Liver (tissue), 9 donors: ENCODE data around the gene SLC49A4. TPM values are rescaled to one million over a fixed set of nuclear protein-coding genes. Genes with fewer than 3 reads are reported as not detected.

Source experiments
- DNase-seq: peaks from one replicate; pipeline ENCODE4 v3.0.0-alpha.2; 2017; ENCODE audit warnings: low spot score
- H3K27ac ChIP-seq, 2 donors: one replicate each; pipeline ENCODE4 v1.7.0; 2013; ENCODE audit warnings: inconsistent platforms in 2 of 2, low read length in 2 of 2, control low read depth in 1 of 2, low read depth in 1 of 2, mild to moderate bottlenecking in 1 of 2
- H3K27me3 ChIP-seq, 4 donors: one replicate each; pipeline versions ENCODE4 v1.6.1 to v1.7.0; 2013; ENCODE audit warnings: low read length in 3 of 4, inconsistent platforms in 1 of 4, mild to moderate bottlenecking in 1 of 4, moderate library complexity in 1 of 4; ENCODE audit not compliant: control insufficient read depth in 4 of 4, insufficient read depth in 4 of 4
- H3K36me3 ChIP-seq, 4 donors: one replicate each; pipeline versions ENCODE4 v1.6.1 to v1.7.0; 2013; ENCODE audit warnings: low read length in 3 of 4, mild to moderate bottlenecking in 3 of 4, low read depth in 1 of 4, moderate library complexity in 1 of 4; ENCODE audit not compliant: control insufficient read depth in 4 of 4, insufficient read depth in 3 of 4
- H3K4me1 ChIP-seq, 4 donors: one replicate each; pipeline versions ENCODE4 v1.6.1 to v1.7.0; 2013; ENCODE audit warnings: low read length in 3 of 4, mild to moderate bottlenecking in 3 of 4, moderate library complexity in 1 of 4; ENCODE audit not compliant: control insufficient read depth in 4 of 4, insufficient read depth in 4 of 4
- H3K4me3 ChIP-seq, 3 donors: one replicate each; pipeline versions ENCODE4 v1.6.1 to v1.7.0; 2013; ENCODE audit warnings: low read length in 3 of 3, control low read depth in 1 of 3, low read depth in 1 of 3, mild to moderate bottlenecking in 1 of 3
- H3K9ac ChIP-seq, 2 donors: one replicate each; pipeline ENCODE4 v1.7.0; 2013; ENCODE audit warnings: low read length in 2 of 2, mild to moderate bottlenecking in 2 of 2, moderate library complexity in 2 of 2, control low read depth in 1 of 2, low read depth in 1 of 2
- H3K9me3 ChIP-seq, 4 donors: one replicate each; pipeline versions ENCODE4 v1.6.1 to v1.7.0; 2013; ENCODE audit warnings: low read length in 3 of 4; ENCODE audit not compliant: control insufficient read depth in 4 of 4
- JUND ChIP-seq, 2 donors: IDR thresholded peaks; 2 replicates each; pipeline ENCODE4 v1.6.1; 2016; ENCODE audit warnings: antibody characterized with exemption in 2 of 2
- RXRA ChIP-seq, 2 donors: IDR thresholded peaks; 2 replicates each; pipeline ENCODE4 v1.6.1; 2017 to 2018; ENCODE audit warnings: antibody characterized with exemption in 2 of 2, mild to moderate bottlenecking in 1 of 2
- YY1 ChIP-seq: IDR thresholded peaks from 2 replicates; pipeline ENCODE4 v1.6.1; 2016; ENCODE audit warnings: antibody characterized with exemption, mild to moderate bottlenecking
- WGBS: extraction: QIAGEN DNeasy Blood & Tissue Kit; methylation state at CpG from one replicate; pipeline ENCODE4 v1.1.7; 2013; 5-methylcytosine and 5-hydroxymethylcytosine counted together
- polyA plus RNA-seq, 2 donors: library from polyadenylated mRNA; stranded (reverse) in 1 of 2; unstranded in 1 of 2; fragments of 200-250 nt in 1 of 2; fragments of >200 nt in 1 of 2; fragmentation: Nextera tagmentation in 1 of 2; extraction: Ambion mirVana in 1 of 2; gene quantifications; one replicate each; pipeline versions ENCODE4 v1.2.1 to v1.2.3, GENCODE V29; 2013 to 2015
- total RNA-seq, 2 donors: library from RNA; depleted of rRNA; stranded (reverse); fragments of >200 nt; gene quantifications; one replicate each; pipeline ENCODE4 v1.2.3, GENCODE V29; 2014
- donor health status: healthy.
- donor health status: healthy.
- donor health status: healthy.
- donor health status: healthy.
- donor health status: healthy.

The SLC49A4 gene
- total and polyA plus RNA-seq, 4 donors, result 3.3 to 11.1 (median 6.3) TPM

- H3K9ac ChIP-seq, result no peak overlapping the region
- no peaks in the 10 kb centered on the region for H3K4me1 ChIP-seq
- no peak for TF ChIP-seq RXRA (IDR thresholded peaks at IDR 0.05)
- no peak for TF ChIP-seq JUND (IDR thresholded peaks at IDR 0.05)
- no peak for TF ChIP-seq YY1
- H3K36me3 ChIP-seq, result no peaks in the 10 kb centered on the region
- no peaks in the 10 kb centered on the region for H3K9me3 ChIP-seq
- 86% methylated on average over 14 of the region's 14 CpGs for WGBS
- no peak overlapping the region for H3K27ac ChIP-seq
- no peak overlapping the region for H3K4me3 ChIP-seq
- H3K27me3 ChIP-seq, result no peaks in the 10 kb centered on the region
- no peak for DNase-seq
Observed at GRCh38 chr3:122930063-122930997, 135.5 kb downstream of the SLC49A4 start.

Other genes with a start within 250 kb of the SLC49A4 start
- gene PARP9, start 230.8 kb upstream of the SLC49A4 start, total RNA-seq, result 10 to 100 TPM; 39.3 to 74.0 TPM
- 10 to 100 TPM; 34.8 to 58.6 TPM for gene PARP9, start 230.8 kb upstream of the SLC49A4 start, polyA plus RNA-seq
- gene DTX3L, start 230.7 kb upstream of the SLC49A4 start, total RNA-seq, result 10 to 100 TPM; 29.4 to 44.5 TPM
- gene DTX3L, start 230.7 kb upstream of the SLC49A4 start, polyA plus RNA-seq, result 10 to 100 TPM; 16.9 to 17.6 TPM
- 1 to 10 TPM; 2.8 to 3.3 TPM for gene PARP15, start 217.4 kb upstream of the SLC49A4 start, total RNA-seq
- 1 to 10 TPM in 1 of 2 donors, under 1 TPM in 1; 0.28 to 2.1 TPM for gene PARP15, start 217.4 kb upstream of the SLC49A4 start, polyA plus RNA-seq
- gene PARP14, start 114.2 kb upstream of the SLC49A4 start, total RNA-seq, result 10 to 100 TPM; 33.7 to 79.7 TPM
- gene PARP14, start 114.2 kb upstream of the SLC49A4 start, polyA plus RNA-seq, result 10 to 100 TPM; 13.1 to 13.2 TPM
- 1 to 10 TPM; 3.7 to 5.3 TPM for gene HSPBAP1, start 1.2 kb upstream of the SLC49A4 start, total RNA-seq
- gene HSPBAP1, start 1.2 kb upstream of the SLC49A4 start, polyA plus RNA-seq, result 1 to 10 TPM; 2.2 to 4.2 TPM
- 1 to 10 TPM in 1 of 2 donors, under 1 TPM in 1; 0.25 to 1.1 TPM for gene SEMA5B, start 232.7 kb downstream of the SLC49A4 start, total RNA-seq
- under 1 TPM; 0.20 to 0.21 TPM for gene SEMA5B, start 232.7 kb downstream of the SLC49A4 start, polyA plus RNA-seq